Retinal pigment epithelial cell (primary cell): ENCODE results near the gene KYAT1.

Source experiments
- DNase-seq: peaks from one replicate; pipeline ENCODE4 v3.0.0-alpha.2; 2010; ENCODE audit warnings: low read depth
- H3K4me3 ChIP-seq: 2 replicates; pipeline ENCODE4 v1.5.1; 2011; ENCODE audit warnings: mild to moderate bottlenecking, low read length, control low read depth, moderate library complexity
- TF ChIP-seq, protein P1 (sequence below): conservative IDR thresholded peaks from 2 replicates; pipeline ENCODE4 v1.5.1; 2011; ENCODE audit warnings: low read depth, low read length, control low read depth, inconsistent platforms

Gene KYAT1

DNA sequence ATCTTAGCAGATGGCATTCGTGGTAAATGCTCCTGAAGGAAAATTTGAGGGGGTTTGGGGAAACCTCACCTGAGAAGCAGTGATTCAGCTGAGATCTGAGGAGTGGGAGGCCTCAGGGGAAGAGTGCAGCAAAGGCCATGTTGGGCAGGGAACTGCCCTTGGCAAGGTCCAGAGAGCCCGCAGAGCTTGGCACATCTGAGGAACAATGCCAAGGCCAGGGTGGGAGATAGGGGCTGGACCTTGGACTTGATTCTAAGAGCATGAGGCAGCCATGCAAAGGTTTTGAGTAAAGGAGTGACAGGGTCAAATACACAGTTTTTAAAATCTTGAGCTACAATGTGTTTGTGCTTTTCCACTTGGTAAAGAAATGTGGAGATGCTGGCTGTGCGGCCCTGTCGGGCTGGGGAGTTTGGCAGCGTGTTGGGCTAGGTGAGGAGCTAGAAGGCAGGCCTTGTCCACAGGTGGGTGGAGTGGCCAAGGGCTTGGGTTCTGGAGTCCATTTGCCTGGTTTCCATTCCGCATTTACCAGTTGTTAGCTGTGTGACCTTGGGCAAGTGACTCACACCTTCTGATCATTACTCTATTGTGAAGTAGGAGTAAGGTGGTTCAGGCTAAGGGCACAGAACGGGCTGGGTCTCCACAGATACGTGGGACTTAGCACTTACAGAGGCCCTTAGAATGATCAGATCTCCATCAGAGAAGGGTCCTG is 88.6 kb downstream of the KYAT1 start:
- no peak for DNase-seq
- TF ChIP-seq, protein P1, sequence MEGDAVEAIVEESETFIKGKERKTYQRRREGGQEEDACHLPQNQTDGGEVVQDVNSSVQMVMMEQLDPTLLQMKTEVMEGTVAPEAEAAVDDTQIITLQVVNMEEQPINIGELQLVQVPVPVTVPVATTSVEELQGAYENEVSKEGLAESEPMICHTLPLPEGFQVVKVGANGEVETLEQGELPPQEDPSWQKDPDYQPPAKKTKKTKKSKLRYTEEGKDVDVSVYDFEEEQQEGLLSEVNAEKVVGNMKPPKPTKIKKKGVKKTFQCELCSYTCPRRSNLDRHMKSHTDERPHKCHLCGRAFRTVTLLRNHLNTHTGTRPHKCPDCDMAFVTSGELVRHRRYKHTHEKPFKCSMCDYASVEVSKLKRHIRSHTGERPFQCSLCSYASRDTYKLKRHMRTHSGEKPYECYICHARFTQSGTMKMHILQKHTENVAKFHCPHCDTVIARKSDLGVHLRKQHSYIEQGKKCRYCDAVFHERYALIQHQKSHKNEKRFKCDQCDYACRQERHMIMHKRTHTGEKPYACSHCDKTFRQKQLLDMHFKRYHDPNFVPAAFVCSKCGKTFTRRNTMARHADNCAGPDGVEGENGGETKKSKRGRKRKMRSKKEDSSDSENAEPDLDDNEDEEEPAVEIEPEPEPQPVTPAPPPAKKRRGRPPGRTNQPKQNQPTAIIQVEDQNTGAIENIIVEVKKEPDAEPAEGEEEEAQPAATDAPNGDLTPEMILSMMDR: no peak
- H3K4me3 ChIP-seq: no peak overlapping the region

DNA sequence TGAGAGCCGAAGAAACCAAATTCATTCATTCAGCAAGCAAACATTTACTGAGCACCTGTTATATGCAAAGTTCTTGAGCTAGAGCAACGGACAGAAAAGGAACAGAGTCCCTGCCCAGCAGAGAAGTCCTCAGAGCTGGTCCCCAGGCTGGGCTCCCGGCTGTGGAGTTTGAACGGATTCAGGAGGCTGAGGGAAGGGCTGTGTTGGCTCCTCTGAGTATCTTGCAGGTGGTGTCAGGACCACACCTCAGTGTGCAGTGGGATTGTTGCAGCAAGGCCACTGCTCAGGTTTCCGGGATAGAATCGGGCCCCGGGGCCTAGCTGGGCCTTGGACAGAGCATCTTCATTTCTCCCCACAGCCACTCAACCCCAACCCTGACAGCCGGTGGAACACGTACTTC is 89.6 kb downstream of the KYAT1 start:
- DNase-seq: no peak
- TF ChIP-seq, protein P1: no peak
- no peak overlapping the region for H3K4me3 ChIP-seq

DNA sequence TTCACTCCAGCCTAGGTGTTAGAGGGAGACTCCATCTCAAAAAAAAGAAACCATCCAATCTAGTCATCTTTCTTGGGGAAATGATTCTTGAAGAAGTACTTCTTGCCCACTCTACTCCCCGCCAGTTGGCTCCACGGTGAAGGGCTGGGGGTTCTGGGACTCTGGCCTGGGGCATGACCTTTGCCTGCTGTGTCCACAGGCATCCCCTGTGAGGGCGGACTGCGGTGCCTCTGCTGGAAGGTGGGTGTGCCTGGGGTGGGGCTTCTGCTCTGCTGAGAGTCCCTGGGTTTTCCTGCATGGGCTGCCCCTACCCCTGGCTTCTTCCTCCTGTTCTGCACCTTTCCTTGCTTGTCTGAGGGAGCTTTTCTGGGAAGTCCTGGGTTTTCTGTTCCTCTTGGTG is 91.2 kb downstream of the KYAT1 start:
- no peak for DNase-seq
- TF ChIP-seq, protein P1: no peak
- no peak overlapping the region for H3K4me3 ChIP-seq

DNA sequence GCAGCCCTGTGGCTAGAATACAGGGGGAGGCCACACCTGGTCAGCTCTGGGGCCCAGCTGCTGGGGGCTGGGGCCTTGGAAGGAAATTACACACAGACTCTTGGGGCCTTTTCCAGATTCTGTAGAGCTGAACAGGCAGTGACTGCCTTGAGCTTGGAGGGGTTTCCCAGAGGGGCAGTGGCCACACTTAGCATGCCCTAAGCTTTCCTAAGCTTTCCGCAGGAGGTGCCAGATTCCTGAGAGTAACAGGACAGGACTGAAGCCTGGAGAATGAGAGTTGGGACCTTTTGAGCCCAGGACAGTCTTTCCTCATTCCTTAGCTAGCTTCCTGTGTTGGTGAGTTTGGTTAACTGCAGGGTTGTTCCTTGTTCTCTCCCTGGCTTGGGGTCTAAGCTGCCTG is 93.3 kb downstream of the KYAT1 start:
- DNase-seq: no peak
- TF ChIP-seq, protein P1: no peak
- no peak overlapping the region for H3K4me3 ChIP-seq

DNA sequence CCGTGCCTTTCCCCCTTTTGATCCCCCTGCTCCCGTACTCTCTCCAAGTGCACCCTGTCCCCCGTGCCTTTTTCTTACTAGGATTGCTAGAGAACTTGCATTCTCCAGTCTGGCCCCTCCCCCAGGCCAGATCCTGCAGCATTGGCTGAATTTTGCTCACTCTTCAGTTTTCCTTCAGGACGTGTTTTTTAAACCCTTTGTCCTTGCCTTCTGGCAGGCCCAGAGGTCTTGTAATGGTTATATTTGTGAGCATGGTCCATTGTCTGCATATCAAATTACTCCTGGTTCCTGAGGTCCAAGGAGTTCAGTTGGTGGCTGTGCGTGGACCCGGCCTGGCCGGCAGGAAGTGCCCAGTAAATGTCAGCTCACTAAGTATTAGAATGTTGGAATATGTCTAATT is 94.1 kb downstream of the KYAT1 start:
- TF ChIP-seq, protein P1: no peak
- no peak for DNase-seq
- H3K4me3 ChIP-seq: peak overlapping the region; percentile 92

DNA sequence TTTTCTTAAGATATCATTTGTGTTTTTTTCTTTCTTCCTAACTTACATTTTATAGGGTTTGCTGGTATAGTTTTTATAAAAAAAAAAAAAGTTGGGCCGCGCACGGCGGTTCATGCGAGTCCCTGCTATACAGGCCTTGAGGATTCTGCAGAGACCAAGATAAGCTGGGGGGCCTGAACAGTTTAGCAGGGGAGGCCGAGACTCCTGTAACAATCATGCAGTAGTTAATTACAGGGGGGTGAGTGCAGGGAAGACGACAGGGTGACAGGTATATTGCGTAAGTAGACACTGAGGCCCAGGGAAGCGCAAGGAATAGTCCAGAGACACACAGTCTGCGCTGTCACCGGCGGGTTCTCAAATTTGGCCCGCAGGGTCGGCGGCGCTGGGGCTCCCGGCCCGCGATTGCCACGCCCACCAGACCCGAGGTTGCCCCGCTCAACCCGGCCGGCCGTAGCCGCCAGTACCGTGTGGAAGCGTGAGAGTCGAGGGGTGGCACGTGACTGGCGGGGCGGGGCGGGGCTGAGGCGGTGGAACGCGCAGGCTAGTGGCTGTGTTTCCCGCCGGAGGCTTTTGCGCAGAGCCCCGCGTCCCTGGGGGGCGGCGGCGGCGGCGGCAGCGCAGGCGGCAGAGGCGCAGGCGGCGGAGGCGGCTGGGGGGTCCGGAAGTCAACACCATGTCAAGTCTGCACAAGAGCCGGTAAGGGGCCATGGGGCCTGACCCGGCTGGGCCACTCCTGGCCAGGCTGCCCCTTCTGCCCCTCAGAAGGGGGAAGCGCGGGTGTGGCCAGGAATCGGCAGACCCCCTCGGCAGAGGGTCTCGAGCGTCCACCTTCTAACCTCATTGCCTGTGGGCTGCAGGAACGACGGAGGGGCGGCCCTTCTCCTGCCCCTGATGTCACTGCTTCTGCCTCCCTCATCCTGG is 94.8 kb downstream of the KYAT1 start, which contains the start of gene TBC1D13:
Gene TBC1D13 (plus strand): TSS at position 573 of the 921 bp plus-strand sequence. CDS start 101 bp downstream, at position 674.
- no peak for DNase-seq
- H3K4me3 ChIP-seq: peak within 1 kb of the TSS; percentile 92
- TF ChIP-seq, protein P1: no peak
